ENCODE measurements around the gene ANTXR2.
"Not testable (repeated sequence)": the region's sequence is repeated elsewhere in the genome, so short reads cannot be mapped to it uniquely, and the experiment has no call there.

ANTXR2 gene

DNA sequence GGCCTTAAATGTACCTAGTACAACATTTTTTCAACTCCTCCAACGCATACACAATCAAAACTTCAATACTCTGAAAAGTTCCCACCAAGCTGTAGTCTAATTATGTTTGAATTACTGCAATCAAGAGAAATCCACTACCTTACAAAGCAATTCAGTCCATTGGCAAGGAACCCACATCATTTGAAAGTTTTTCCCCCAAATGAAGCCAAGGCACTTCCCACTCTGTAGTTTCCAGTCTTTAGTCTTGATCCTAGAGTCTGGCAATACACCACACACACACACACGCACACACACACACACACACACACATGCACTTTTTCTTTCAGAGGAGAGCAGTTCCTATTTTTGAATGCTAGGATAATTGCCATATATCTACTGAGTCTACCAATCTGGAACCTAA lies 79.6 kb downstream of the ANTXR2 start:
- no peak for DNase-seq (ENCODE audit: low read depth in 1 of 2, low spot score in 1 of 2)

DNA sequence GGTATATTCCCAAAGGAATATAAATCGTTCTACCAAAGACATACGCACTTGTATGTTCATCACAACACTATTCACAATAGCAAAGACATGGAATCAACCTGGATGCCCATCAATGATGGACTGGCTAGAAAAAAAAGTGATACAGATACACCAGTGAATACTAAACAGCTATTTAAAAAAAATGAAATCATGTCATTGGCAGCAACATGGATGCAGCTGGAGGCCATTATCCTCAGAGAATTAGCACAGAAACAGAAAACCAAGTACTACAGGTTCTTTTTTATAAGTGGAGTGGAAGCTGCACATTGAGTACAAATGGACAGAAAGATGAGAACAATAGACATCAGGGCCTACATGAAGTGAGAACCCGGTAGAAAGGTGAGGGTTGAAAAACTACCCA lies 81.4 kb downstream of the ANTXR2 start:
- DNase-seq (ENCODE audit: low read depth in 1 of 2, low spot score in 1 of 2), result no peak

DNA sequence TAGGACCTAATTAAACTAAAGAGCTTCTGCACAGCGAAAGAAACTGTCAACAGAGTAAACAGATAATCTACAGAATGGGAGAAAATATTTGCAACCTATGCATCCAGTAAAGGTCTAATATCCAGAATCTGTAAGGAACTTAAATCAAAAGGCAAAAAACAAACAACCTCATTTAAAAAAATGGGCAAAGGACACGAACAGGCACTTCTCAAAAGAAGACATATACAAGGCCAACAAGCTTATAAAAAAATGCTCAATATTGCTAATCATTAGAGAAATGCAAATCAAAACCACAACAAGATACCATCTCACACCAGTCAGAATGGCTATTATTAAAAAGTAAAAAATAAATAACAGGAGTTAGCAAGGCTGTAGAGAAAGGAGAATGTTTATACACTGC lies 81.9 kb downstream of the ANTXR2 start:
- not testable (repeated sequence) for DNase-seq (ENCODE audit: low read depth in 1 of 2, low spot score in 1 of 2)

DNA sequence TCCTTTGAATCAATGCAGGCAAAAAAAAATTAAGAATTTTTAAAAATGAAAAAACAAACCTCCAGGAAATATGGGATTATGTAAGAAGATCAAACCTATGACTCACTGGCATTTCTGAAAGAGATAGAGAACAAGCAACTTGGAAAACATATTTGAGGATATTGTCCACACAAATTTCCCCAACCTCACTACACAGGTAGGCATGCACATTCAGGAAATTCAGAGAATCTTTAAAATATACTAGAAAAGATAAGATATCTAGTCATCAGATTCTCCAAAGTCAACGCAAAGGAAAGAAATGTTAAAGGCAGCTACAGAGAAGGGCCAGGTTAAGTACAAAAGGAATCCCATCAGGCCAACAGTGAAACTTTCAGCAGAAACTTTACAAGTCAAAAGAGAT lies 85.6 kb downstream of the ANTXR2 start:
- DNase-seq (ENCODE audit: low read depth in 1 of 2, low spot score in 1 of 2), result no peak

DNA sequence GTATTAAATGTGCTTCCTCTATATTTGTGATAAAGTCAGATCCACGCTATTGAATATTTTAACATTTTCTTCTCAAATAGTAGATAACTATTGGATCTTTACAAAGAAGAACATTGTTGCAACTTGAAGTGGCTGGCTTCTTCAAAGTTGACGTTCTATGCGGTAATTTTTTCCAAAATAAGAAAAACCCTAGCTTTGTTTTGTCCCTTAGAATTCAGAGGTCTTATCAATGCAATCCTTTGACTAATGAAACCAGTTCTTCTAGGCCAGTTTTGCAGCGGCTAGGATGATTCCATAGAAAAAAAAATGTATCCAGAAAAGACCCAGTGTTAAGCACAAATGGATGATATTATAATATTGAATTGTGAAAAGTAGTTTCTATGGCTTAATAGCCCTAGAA lies 89.6 kb downstream of the ANTXR2 start:
- DNase-seq (ENCODE audit: low read depth in 1 of 2, low spot score in 1 of 2), result no peak

DNA sequence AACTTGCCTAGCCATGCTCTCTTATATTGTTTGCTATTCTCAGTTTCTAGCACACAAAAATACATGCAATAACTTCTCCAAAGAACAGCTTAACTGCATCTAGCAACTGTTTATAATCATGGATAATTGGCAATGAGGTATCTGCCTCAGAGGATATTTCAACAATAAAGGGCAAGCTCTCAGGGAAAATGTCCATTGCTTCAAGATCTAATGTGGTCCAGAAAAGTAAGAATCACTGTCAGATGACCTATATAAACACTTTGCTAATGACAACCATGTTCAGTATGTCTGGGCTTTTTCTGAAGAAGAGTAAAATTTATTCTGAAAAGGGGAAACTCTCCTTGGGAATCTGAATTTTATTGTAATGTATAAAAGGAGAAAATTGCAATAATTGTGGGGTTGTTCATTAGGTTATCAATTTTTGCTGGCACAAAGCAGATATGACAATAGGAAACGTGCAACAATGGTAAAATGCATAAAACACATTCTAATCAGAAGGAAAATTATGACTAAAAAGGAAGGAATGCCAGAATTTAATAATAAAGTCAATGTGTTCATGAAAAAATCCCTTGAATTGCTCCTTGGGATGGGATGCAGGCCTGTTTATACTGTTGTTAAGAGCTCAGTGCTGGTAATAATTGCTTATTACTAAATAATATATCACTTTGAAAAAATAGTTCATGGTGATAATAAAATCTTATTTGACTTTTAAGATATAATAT lies 90.3 kb downstream of the ANTXR2 start:
- no peak for DNase-seq (ENCODE audit: low read depth in 1 of 2, low spot score in 1 of 2)

DNA sequence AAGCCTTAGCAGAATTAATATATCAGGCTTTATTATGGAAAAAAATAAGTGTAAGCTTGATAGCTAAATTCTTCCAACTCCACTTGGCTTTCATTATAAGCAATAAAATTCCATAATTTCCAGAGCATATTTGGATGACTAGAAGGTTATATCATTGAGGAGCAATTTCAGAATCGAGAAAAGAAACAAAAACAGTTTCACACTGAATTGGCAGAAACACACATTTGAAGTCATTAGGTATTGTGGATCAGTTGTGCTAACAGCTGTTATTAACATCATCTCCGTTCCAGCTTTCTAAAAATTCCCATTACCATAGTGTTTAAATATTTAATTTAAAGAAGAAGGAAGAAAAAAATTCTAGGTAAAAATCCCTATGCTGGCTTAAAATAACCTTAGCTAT lies 92.6 kb downstream of the ANTXR2 start:
- DNase-seq (ENCODE audit: low read depth in 1 of 2, low spot score in 1 of 2), result no peak

DNA sequence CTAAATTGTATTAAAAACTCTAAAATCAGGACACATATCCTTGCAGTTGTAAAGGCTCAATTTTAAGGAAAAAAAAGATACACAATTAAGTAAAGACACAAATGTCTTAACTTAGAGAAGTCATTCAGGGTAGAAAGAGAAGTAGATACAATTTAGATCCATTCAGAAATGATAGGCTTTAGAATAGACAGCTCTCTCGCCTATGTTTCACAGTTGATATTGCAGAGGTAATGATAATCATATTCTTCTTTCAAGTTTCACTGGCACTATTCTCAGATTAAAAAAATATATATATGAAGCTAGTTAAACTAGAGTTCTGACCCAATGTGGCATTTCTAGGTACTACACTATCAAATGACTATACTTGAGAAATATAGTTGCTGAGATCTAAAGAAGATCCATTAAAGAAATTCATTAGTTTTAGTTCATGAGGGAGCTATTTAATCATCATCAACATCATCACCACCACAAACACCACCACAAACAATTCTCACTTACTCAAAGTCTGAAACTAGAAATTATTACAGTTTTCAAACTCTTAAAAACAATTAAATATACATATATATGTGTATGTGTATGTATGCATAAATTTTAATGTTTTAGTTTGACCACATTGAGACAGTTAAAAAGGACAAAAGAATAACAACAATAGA lies 93.1 kb downstream of the ANTXR2 start:
- no peak for DNase-seq (ENCODE audit: low read depth in 1 of 2, low spot score in 1 of 2)

DNA sequence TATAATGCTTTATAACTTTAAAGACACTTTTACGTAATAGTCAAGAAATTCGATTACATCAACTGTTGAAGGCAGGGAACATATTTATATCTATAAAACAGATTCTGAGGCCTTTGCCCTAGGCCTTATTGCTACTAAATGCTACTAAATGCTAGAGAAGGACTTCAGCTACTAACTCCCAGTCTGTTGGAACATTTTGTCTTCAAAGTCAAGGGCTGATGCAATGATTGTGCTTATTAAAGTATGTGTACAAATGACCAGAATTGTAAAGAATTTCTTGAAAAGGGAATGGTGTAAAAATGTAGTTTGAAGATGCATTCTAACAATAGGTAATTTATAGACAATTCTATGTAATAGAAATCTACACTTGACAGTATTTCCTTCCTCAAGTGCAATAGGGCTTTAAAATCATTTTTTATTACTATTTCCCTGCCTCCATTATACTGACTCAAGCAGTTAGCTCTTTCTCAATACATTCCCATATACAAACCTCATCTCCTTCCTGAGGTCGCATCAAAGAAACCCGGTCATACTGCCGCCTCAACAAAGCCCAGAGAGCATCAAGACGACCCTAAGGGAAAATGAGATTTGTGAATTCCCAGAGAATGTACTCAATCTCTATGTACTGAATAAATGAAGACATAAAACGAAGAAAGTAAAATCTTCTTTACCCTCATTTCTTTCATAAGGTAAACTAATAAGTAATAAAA lies 95.7 kb downstream of the ANTXR2 start:
- no peak for DNase-seq (ENCODE audit: low read depth in 1 of 2, low spot score in 1 of 2)

DNA sequence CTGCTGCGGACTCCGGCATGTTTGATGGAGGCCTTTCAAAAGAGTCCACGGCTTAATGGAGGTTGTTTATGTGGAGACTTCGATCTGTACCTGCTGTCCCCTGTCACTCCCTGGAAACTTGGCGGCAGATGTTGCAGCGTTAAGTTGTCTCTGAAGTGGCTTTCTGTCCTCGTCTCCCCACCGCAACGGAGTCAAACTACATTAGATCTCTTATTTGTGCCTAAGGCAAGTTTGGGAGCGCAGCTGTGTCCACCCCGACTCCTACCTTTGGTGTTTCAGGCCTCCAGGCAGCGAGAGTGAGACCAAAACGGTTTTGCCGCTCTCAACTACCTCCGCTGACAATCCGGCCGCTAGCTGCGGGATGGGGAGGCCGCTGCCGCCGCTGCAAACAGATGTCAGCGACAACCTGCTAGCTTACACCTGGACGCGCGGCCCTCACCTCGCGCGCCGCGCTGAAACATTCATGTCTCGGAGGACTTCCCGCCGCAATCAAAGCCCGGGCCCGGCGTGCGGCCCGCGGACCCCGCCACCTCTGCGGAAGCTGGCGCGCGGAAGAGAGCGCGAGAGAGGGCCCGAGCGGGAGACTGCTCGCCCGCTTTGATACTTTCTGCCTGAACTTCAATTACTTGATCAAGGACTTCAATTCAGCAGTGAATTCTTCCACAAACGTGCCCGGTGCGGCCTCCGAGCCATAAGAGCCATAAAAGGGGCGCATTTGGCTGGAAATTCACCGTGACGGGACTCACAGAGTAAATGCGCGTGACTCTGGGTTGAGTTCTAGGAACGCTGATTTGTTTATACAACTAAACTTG lies 108.4 kb downstream of the ANTXR2 start:
- no peak for DNase-seq (ENCODE audit: low read depth in 1 of 2, low spot score in 1 of 2)

DNA sequence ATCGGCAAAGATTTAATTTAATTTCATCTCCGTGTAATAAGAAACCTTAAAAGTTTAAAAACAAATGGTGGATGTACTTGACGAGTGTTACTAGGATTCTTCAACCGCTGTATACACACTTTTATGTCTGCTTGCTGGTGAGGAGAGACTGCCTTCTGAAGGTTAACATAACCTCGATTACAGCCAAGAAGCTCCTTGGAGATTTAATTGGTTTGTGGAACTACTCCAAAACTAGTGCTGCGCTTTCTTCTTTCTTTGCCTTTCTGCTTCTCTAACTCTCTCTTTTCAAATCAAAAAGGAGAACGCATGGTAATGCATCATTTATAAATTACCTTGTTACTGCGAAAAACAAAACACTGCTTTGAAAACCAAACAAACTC lies 109.0 kb downstream of the ANTXR2 start:
- no peak for DNase-seq (ENCODE audit: low read depth in 1 of 2, low spot score in 1 of 2)

DNA sequence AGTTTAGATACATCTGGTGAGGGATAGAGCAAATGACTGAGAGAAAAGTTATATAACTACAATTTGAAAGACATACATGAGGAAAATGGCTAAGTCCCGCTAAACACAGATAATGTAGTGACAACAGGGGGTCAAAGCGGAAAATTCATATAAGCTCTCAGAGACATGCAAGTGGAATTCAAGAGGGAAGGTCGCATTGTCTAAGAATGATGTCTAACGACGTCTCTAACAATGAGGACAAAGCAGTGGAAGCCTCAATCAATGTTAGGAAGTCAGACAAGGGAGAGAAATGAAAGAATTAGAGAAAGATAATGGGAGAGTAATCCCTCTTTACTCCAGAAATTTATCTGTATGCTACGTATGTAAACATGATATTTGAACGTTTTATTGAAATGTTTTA lies 113.4 kb downstream of the ANTXR2 start:
- no peak for DNase-seq (ENCODE audit: low read depth in 1 of 2, low spot score in 1 of 2)

DNA sequence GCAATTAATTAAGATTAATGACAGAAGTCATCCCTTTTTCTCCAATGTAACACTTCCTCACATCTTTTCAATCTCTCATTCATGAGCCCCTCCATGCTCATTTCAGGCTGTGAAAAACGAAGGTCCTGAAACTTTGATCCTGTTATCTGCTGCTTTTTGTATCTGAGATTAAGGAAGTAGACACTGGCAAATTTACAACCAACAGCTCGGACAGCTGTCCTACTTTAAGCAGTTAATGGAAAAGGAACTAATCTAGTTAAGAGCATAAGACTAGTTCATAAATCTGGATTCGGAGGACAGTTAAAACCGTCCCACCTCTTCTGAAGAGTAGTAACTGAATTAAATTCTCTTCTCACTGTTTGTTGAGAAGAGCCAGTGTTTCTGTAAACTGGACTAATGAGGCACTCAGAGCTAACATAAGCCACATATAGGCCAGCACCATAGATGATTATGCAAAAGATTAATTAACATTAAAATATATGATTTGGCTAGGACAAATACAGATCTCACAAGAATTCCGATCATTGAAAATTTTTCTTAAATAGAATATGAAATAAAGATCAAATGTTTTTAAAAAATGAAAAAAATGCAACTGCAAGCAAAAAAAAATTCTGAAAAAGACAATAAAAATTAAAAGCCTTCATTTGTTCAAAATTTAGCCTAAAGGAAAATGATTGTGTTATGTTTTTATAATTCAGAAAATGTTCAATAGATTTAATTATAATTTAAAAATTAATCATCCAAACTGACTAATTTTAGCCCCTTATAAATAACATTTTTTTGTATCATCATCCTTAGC lies 114.4 kb downstream of the ANTXR2 start:
- no peak for DNase-seq (ENCODE audit: low read depth in 1 of 2, low spot score in 1 of 2)

DNA sequence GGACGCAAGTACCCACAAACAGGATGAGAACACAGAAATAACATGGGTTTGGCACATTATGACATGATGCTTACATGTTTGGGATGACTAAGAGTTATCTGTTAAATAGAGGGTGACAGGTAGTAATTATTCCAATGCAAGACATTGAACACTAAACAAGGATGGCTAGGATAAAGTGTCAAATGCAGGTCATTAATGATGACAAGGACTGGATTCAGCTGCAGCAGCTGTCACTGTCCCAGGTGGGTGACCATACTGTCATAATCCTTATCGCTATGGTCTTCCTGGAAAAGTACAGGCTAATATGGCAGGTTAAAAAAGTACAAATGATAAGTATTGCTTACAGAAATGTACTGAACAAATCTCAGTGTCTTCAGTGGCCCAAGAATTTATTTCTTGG lies 123.9 kb downstream of the ANTXR2 start:
- no peak for DNase-seq (ENCODE audit: low read depth in 1 of 2, low spot score in 1 of 2)

DNA sequence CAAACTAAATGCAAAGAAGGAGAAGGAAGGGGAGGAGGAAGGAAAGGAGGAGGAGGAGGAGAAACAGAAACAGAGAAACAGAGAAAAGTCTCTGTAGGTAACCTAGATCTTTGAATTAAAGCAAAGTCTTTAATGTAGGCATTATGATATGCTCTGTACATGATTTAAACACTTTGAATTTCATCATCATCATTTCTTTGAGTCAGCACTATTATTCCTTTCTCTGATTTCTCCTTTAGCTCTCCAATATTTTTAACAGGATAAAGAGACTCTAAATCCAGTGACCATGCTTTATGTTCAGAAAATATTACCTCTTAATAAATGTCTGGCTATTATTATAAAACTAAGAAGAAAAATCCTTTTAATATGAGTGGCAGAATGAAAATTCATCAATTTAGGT lies 124.3 kb downstream of the ANTXR2 start:
- DNase-seq (ENCODE audit: low read depth in 1 of 2, low spot score in 1 of 2), result no peak

DNA sequence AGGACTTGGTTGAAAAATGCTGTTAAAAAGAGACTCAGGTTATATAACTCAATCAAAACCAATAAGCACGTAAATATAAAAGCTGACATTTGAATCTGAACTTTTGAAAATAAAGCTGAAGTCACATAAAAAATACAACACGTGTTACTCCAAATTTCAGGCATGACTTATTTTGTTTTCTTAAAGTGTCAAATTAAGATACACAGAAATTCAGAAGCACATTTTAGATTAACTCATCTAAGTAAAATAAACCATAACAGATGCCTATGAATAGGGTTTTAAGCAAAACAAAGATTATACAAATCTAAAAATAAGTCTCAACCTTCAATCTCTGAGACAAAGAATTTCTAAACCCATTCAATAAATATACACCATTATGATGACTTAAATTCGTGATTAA lies 124.8 kb downstream of the ANTXR2 start:
- no peak for DNase-seq (ENCODE audit: low read depth in 1 of 2, low spot score in 1 of 2)

DNA sequence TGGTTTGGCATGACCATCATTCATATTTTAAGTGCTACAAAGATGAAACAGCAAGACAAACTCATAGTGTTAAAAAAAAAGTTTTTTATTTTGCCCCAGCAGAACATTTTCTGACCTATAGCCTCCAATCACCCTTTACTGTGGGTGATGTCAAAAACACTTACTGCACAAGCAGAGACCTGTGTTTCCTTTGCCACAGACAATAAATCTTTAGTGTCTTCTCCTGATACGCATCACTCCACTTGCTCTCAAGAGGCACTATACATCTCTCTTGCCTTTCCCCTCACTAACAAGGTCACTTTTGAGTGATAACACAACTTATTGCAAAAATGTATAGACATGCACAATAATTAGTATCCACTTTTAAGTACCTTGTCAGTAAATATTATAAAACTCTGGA lies 125.6 kb downstream of the ANTXR2 start:
- DNase-seq (ENCODE audit: low read depth in 1 of 2, low spot score in 1 of 2), result no peak

DNA sequence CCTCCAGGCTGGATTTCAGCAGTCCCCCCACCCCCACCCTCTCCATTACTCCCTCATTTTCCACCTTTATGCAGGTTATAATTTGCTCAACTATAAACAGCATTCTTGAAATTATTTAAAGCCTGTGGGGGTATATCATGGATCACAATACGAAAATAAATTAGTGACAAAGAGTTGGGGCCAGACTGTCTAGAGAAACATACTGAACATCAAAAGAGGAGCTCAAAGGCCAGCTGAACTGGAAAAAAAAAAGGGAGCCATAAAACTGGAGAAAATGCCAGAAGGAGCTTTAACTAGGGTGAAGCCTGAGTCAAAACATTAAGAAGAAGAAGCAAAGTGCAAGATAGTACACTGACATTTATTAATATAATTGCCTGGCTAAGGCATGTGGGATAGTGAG lies 137.8 kb downstream of the ANTXR2 start:
- no peak for DNase-seq (ENCODE audit: low read depth in 1 of 2, low spot score in 1 of 2)

DNA sequence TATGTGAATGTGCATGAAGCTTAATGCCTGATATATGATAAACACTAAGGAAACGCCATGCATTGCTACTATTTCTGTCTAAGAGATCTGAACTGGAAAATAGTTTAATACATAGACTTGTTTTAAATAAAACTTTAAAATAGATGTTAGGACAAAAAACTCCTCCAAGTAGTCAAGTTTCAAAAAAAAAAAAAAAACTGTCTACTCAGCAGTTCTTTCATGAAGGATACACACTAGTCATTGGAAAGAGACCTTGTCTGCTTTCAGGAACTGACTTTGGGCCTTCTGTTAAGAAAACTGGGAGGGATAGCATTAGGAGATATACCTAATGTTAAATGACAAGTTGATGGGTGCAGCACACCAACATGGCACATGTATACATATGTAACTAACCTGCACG lies 138.4 kb downstream of the ANTXR2 start:
- no peak for DNase-seq (ENCODE audit: low read depth in 1 of 2, low spot score in 1 of 2)

DNA sequence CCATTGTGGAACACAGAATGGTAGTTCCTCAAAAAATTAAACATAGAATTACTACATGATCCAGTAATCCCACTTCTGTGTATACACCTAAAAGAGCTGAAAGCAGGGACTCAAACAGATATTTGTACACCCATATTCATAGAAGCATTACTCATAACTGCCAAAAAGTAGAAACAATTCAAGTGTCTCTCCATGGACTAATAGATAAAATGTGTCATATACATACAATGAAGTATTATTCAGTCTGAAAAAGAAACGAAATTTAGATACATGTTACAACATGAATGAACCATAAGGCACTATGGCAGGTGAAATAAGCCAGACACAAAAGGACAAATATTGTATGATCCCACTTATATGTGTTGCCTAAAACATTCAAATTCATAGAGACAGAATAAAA lies 145.1 kb downstream of the ANTXR2 start:
- DNase-seq (ENCODE audit: low read depth in 1 of 2, low spot score in 1 of 2), result no peak

DNA sequence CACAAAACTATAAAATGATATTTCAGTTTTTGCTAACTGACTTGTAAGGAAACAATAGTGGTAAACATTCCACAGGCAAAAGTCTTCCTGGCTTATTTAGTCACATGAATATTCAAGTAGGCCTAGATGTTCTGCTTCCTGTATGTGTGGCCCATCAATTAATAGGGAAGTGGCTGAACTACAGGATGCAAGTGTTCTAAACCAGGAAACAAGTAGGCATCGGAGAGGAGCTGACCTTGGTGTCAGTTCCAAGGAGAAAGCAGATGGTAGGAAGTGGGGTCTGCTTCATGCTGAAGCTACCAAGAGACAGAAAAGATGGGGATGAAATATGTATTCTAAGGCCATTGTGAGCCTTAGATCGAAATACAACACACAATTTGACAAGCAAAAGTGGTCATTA lies 149.7 kb downstream of the ANTXR2 start:
- DNase-seq (ENCODE audit: low read depth in 1 of 2, low spot score in 1 of 2), result no peak
